Skeletal muscle cell (primary cell): ENCODE results near the gene SQOR.

Experiments
- DNase-seq: peaks from one replicate; pipeline ENCODE4 v3.0.0-alpha.2; 2010; ENCODE audit warnings: low read depth
- H3K4me3 ChIP-seq: 2 replicates; pipeline ENCODE4 v1.5.1; 2011; ENCODE audit warnings: low read depth, mild to moderate bottlenecking, control low read depth, low read length, moderate library complexity

SQOR gene

GRCh38 chr15:45654749-45655148 lies 19.9 kb downstream of the SQOR start:
- no peak for DNase-seq
- no peak overlapping the region for H3K4me3 ChIP-seq

- no peak for DNase-seq
- no peak overlapping the region for H3K4me3 ChIP-seq
These were observed 22.4 kb downstream of the SQOR start for GRCh38 chr15:45657254-45657653.

GRCh38 chr15:45657764-45658545 lies 23.1 kb downstream of the SQOR start:
- no peak overlapping the region for H3K4me3 ChIP-seq
- DNase-seq = no peak

DNA sequence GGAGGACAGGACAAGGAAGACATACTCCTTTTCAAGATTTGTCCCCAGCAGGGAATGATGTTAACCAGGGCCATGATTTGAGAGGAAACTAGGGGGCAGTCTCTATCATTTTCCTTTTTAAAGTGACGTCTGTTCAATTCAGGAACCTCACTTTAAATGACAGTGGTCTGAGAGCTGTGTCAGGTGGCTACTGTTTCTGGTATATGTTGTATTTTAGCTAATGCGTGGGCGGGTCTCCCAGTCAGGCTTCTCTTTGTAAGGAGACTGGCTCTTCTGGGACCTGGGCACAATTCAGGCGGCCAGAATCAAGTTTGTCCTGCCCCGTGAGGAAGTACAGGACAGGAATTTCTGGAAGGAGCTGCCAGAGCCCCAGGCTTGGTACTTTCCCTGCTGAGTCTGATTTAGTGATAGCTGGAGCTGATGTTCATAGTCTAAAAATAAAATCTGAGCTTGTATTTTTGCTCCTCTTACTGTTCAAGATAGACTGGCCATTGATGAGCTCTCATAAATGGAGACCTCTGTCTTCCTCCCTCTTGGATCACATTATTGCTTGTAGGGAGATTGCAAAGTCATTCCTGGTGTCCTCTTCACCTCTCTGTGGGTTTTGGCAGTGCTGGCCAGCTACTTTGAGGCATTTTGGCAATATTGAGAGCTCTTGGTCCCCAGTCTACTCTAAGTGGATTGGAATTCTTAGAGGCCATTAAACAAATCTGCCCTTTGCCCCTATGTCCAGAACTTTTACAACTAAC lies 25.6 kb downstream of the SQOR start:
- DNase-seq = peak; percentile 24
- no peak overlapping the region for H3K4me3 ChIP-seq

DNA sequence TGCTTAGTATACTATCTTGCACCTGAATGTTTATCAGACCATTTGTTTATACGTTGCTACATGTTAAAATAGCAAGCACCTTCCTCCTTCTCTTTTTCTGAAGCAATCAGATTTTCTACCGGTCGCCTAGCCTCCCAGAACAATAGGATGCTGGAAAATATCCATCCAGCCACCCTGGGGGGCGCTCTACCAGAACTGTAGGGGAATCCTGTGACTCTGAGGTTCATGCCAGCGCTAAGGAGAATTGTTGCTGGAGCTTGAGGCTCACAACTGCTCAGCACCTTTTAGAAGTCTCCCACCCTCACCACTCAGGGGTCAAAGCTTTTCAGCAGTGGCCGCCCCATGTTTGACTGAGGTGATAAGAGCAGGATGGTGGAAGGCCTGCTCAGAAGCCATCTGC lies 27.5 kb downstream of the SQOR start:
- DNase-seq = no peak
- H3K4me3 ChIP-seq = no peak overlapping the region

GRCh38 chr15:45664451-45664850 lies 29.6 kb downstream of the SQOR start:
- peak; percentile 24 for DNase-seq
- no peak overlapping the region for H3K4me3 ChIP-seq

- no peak overlapping the region for H3K4me3 ChIP-seq
- DNase-seq = no peak
These were observed 30.4 kb downstream of the SQOR start for GRCh38 chr15:45665261-45665660.

- no peak overlapping the region for H3K4me3 ChIP-seq
- DNase-seq = no peak
These were observed 31.5 kb downstream of the SQOR start for GRCh38 chr15:45666119-45666875.

- H3K4me3 ChIP-seq = no peak overlapping the region
- DNase-seq = no peak
These were observed 32.2 kb downstream of the SQOR start for GRCh38 chr15:45667002-45667401.

DNA sequence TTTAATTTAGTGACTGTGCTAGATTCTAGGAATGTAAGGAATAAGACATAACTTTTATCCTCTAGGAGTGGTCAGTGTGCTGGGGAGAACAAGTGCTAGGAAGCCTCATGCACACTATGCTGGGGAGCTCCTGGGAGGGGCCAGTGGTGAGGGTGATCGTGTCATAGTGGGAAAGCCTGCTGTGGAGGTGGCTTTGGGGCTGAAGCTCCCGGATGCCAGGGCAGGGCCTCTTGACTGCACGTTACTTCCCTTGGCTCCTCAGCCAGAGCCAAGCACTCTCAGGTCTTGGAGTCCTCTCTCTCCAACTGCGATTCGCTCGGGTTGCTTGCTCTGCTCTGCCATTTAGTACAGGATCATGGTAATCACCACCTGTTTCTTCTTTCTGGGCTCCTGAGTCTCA lies 33.6 kb downstream of the SQOR start:
- no peak for DNase-seq

DNA sequence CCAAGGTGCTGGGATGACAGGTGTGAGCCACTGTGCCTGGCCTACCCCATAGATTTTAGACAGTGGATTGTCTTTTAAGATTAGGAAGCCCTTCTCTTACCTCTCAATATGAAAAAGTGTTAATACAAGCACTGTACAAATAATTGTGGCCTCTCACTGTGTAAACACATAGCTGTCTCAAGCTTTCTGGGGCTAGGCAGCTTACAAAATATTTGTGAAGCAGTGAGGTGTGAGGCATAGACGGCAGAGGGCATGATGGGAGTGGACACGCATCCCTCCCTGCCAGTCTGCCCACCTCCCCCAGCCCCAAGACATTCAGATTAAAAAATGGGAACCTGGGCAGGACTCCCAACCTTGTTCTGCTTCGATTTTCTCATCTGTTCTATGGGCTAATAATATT lies 34.6 kb downstream of the SQOR start:
- no peak for DNase-seq
- no peak overlapping the region for H3K4me3 ChIP-seq

More for the DNA sequence above, 33.6 kb downstream of the SQOR start:
- no peak overlapping the region for H3K4me3 ChIP-seq

GRCh38 chr15:45670091-45670490 lies 35.3 kb downstream of the SQOR start:
- DNase-seq = no peak
- no peak overlapping the region for H3K4me3 ChIP-seq

DNA sequence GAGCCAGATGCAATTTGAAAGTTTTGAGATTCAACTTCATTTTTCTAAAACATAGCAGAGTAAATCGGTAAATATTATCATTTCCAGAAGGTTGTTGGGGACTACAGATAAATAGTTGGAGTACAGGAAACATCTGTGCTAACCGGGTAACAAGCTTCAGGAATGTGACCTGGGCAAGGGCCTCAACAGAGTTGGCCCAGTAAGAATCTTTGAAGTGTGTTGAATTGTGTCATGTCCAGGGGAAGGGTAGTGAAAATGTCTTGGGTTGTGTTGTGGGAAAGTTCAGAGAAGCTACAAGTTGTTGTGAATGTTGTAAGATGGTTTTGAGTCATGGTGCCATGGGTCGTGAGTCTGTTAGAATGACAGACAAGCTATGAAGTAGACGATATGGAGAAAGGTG lies 35.7 kb downstream of the SQOR start:
- DNase-seq = no peak
- H3K4me3 ChIP-seq = no peak overlapping the region

- H3K4me3 ChIP-seq = no peak overlapping the region
These were observed 39.8 kb downstream of the SQOR start for GRCh38 chr15:45674677-45675076.

GRCh38 chr15:45677797-45678196 lies 43.0 kb downstream of the SQOR start:
- no peak for DNase-seq
- no peak overlapping the region for H3K4me3 ChIP-seq

More at GRCh38 chr15:45674677-45675076, 39.8 kb downstream of the SQOR start:
- no peak for DNase-seq

DNA sequence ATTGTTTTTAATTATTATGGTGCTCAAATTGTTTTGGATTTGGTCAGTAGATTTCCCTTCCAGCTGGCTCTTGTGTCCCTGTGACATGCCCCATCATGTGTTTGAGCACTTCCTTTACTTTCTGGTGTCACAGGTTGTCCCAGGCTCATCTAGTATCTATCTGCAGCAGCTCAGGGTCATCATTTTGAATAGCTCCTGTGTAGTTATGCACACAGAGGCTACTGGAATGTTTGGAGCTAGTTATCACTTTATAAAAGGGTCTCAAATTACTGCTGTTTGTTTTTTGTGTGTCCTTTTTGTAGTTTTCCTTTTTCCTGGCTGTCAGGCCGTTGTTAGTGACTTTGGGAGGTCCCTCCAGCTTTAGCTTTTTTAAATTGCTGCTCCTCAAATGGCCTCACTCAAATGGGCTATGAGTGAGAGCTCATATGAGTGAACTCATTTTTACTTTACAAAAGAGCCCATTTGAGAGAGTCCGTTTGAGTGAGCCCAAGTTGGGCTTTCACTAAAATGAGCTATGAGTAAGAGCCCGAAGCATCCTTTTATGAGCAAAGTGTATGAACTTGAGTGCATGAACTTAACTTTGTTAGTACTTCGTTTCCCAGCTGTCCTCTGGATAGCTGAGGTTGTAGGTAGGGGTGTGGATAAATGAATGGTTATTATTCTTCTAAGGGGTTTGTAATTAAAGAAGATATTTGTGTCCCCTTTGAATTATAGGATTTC lies 43.8 kb downstream of the SQOR start:
- no peak for DNase-seq
- no peak overlapping the region for H3K4me3 ChIP-seq

DNA sequence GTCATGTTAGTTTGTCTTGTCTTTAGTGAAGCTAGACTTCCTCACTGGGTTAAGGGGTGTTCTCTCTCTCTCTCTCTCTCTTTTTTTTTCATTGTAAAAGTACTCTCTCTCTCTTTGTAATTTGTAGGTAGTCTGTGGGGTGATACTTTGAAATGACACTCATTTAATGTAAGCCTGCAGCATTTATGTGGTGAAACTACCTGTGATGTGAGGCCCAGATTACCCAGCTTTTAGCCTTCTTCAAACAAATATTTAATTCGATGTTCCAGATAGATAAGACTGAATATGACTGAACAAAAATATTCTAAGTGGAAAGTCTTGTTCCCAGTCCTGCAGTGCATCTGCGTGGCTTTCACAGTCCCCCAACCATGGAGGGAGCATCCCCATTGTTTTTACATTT lies 49.7 kb downstream of the SQOR start:
- no peak overlapping the region for H3K4me3 ChIP-seq
- no peak for DNase-seq

DNA sequence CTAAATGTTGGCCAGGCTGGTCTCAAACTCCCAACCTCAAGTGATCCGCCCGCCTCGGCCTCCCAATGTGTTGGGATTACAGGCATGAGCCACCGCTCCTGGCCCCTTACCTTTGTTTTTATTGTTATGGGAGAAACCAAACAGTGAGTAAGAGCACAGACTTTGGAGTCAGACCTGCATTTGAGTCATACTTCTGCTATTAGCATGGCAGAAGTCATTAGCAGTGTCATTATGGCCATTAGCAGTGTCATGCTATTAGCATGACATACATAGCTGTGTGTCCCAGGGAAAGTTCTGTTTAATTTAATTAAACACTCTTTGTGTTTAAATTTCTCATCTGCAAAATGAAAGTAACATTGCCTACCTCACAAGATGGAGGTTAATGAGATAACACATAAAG lies 54.8 kb downstream of the SQOR start:
- no peak for DNase-seq
- no peak overlapping the region for H3K4me3 ChIP-seq

GRCh38 chr15:45690581-45691260 lies 55.9 kb downstream of the SQOR start:
- H3K4me3 ChIP-seq = no peak overlapping the region
- no peak for DNase-seq
